ENCODE measurements around the gene ADGRE1. TPM values are rescaled to one million over a fixed set of nuclear protein-coding genes. Genes with fewer than 3 reads are reported as not detected.

ADGRE1 gene
- polyA plus RNA-seq, 1 donor (not counting 4 experiments of a cell fraction or from before 2014, with no cell fraction given), result not detected

DNA sequence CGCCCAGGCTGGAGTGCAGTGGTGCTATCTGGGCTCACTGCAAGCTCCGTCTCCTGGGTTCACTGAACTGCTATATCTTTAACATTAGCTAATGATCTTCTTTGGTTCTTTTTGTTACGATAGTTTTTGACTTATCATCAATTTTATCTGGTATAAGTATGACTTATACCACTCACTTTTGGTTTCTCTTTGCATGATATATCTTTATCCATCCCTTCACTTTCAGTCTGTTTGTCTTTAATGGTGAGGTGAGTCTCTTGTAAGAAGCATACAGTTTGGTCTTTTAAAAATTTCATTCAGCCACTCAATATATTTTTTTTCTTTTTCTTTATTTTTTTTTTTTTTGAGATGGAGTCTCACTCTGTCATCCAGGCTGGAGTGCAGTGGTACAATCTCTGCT, 58.4 kb downstream of the ADGRE1 start:
- Histone ChIP-seq H3K4me2 (ENCODE audit: control insufficient read depth, extremely low read depth, insufficient read depth, low read depth, low read length) (no peak overlapping the region), H2AFZ (ENCODE audit: control insufficient read depth, low read length) (no peak overlapping the region), H3K79me2 (ENCODE audit: control insufficient read depth, insufficient read depth, low read length) (no peaks in the 10 kb centered on the region), H3K4me1 (ENCODE audit: control insufficient read depth, extremely low read depth, insufficient read depth, low read length) (no peaks in the 10 kb centered on the region), H3K9me3 (ENCODE audit: control insufficient read depth, low read depth, low read length) (no peaks in the 10 kb centered on the region), H3K27ac (ENCODE audit: control insufficient read depth, insufficient read depth, low read length) (no peak overlapping the region), H4K20me1 (ENCODE audit: control insufficient read depth, extremely low read depth, insufficient read depth, low read length) (no peaks in the 10 kb centered on the region), H3K9me1 (ENCODE audit: control insufficient read depth, extremely low read depth, insufficient read depth, low read length) (no peaks in the 10 kb centered on the region), H3K27me3 (ENCODE audit: control insufficient read depth, extremely low read depth, insufficient read depth, low read length) (no peaks in the 10 kb centered on the region), H3K36me3 (ENCODE audit: control insufficient read depth in 2 of 2, extremely low read depth in 1 of 2, insufficient read depth in 2 of 2, low read length in 2 of 2) (no peaks in the 10 kb centered on the region), H3K4me3 (ENCODE audit: control insufficient read depth in 2 of 3, extremely low read depth in 1 of 3, insufficient read depth in 2 of 3, low read depth in 1 of 3, low read length in 3 of 3) (no peak overlapping the region), H3K9ac (ENCODE audit: control insufficient read depth, extremely low read depth, insufficient read depth, low read length) (no peak overlapping the region)
- no peak for TF ChIP-seq EZH2 (IDR thresholded peaks at IDR 0.05; ENCODE audit: low read length)
- TF ChIP-seq, protein P1, sequence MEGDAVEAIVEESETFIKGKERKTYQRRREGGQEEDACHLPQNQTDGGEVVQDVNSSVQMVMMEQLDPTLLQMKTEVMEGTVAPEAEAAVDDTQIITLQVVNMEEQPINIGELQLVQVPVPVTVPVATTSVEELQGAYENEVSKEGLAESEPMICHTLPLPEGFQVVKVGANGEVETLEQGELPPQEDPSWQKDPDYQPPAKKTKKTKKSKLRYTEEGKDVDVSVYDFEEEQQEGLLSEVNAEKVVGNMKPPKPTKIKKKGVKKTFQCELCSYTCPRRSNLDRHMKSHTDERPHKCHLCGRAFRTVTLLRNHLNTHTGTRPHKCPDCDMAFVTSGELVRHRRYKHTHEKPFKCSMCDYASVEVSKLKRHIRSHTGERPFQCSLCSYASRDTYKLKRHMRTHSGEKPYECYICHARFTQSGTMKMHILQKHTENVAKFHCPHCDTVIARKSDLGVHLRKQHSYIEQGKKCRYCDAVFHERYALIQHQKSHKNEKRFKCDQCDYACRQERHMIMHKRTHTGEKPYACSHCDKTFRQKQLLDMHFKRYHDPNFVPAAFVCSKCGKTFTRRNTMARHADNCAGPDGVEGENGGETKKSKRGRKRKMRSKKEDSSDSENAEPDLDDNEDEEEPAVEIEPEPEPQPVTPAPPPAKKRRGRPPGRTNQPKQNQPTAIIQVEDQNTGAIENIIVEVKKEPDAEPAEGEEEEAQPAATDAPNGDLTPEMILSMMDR (optimal IDR thresholded peaks at IDR 0.05 in 1 of 3, IDR thresholded peaks at IDR 0.05 in 1 of 3, conservative IDR thresholded peaks at IDR 0.05 in 1 of 3; ENCODE audit: extremely low read depth in 1 of 3, insufficient read depth in 2 of 3, low read length in 3 of 3), result no peak
- FAIRE-seq (no peak), DNase-seq (ENCODE audit: low read depth, low spot score) (no peak)
- dilution Hi-C loops (cut with MboI; ENCODE audit: extremely low pct_ligation_motif_present, low sequenced_read_pairs), result no loop called here

DNA sequence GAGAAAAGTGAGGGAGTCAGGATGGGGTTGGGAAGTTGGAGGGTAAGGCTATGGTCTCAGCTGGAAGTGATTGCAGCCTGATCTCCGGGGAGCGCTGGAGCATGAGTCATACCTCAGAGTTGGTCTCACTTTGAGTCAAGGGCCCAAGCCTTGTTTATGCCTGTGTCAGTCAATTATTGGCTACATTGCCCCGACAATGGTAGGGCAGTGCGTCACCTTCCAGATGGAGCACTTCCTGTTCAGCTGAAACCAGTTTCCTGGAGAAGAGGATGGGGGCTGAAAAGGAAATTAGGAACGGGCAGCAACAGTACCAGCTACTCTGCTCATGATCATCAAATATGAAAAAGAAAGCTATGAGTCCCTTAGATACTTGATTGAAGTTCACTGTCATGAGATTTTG, 60.4 kb downstream of the ADGRE1 start:
- no peaks in the 10 kb centered on the region for H3K27me3 ChIP-seq (ENCODE audit: control insufficient read depth, extremely low read depth, insufficient read depth, low read length)
- H3K9ac ChIP-seq (ENCODE audit: control insufficient read depth, extremely low read depth, insufficient read depth, low read length), result no peak overlapping the region
- no peaks in the 10 kb centered on the region for H3K36me3 ChIP-seq (ENCODE audit: control insufficient read depth in 2 of 2, extremely low read depth in 1 of 2, insufficient read depth in 2 of 2, low read length in 2 of 2)
- dilution Hi-C loops (cut with MboI; ENCODE audit: extremely low pct_ligation_motif_present, low sequenced_read_pairs), result no loop called here
- H3K27ac ChIP-seq (ENCODE audit: control insufficient read depth, insufficient read depth, low read length), result no peak overlapping the region
- H3K79me2 ChIP-seq (ENCODE audit: control insufficient read depth, insufficient read depth, low read length), result no peaks in the 10 kb centered on the region
- no peak for DNase-seq (ENCODE audit: low read depth, low spot score)
- H3K9me3 ChIP-seq (ENCODE audit: control insufficient read depth, low read depth, low read length), result no peaks in the 10 kb centered on the region
- no peaks in the 10 kb centered on the region for H4K20me1 ChIP-seq (ENCODE audit: control insufficient read depth, extremely low read depth, insufficient read depth, low read length)
- H3K4me1 ChIP-seq (ENCODE audit: control insufficient read depth, extremely low read depth, insufficient read depth, low read length), result no peaks in the 10 kb centered on the region
- H2AFZ ChIP-seq (ENCODE audit: control insufficient read depth, low read length), result no peak overlapping the region
- no peak overlapping the region for H3K4me3 ChIP-seq (ENCODE audit: control insufficient read depth in 2 of 3, extremely low read depth in 1 of 3, insufficient read depth in 2 of 3, low read depth in 1 of 3, low read length in 3 of 3)
- TF ChIP-seq EZH2 (IDR thresholded peaks at IDR 0.05; ENCODE audit: low read length), result no peak
- TF ChIP-seq, protein P1 (optimal IDR thresholded peaks at IDR 0.05 in 1 of 3, IDR thresholded peaks at IDR 0.05 in 1 of 3, conservative IDR thresholded peaks at IDR 0.05 in 1 of 3; ENCODE audit: extremely low read depth in 1 of 3, insufficient read depth in 2 of 3, low read length in 3 of 3), result no peak
- H3K4me2 ChIP-seq (ENCODE audit: control insufficient read depth, extremely low read depth, insufficient read depth, low read depth, low read length), result no peak overlapping the region
- no peak for FAIRE-seq
- H3K9me1 ChIP-seq (ENCODE audit: control insufficient read depth, extremely low read depth, insufficient read depth, low read length), result no peaks in the 10 kb centered on the region

All from keratinocyte (primary cell).